ENCODE measurements around the gene GNAQ.

DNA sequence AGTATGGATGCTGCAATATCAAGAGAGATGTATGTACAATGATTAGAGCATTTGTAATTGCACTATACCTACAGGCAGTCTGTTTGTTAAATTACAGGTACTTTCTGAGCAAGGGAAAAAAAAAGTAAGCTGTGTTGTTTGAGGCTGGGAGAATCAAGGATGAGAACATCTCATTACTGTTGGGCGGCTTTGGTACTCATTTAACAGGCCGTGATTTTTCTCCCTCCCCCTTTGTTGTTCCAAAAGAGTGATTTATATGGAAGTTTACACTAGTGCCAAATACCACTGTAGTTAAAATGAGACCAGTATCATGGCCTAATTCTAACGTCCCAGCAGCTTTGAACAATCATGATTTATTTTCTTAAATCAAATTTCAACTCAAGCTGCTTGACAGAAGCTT lies 312.3 kb downstream of the GNAQ start:
- TF ChIP-seq, protein P1, sequence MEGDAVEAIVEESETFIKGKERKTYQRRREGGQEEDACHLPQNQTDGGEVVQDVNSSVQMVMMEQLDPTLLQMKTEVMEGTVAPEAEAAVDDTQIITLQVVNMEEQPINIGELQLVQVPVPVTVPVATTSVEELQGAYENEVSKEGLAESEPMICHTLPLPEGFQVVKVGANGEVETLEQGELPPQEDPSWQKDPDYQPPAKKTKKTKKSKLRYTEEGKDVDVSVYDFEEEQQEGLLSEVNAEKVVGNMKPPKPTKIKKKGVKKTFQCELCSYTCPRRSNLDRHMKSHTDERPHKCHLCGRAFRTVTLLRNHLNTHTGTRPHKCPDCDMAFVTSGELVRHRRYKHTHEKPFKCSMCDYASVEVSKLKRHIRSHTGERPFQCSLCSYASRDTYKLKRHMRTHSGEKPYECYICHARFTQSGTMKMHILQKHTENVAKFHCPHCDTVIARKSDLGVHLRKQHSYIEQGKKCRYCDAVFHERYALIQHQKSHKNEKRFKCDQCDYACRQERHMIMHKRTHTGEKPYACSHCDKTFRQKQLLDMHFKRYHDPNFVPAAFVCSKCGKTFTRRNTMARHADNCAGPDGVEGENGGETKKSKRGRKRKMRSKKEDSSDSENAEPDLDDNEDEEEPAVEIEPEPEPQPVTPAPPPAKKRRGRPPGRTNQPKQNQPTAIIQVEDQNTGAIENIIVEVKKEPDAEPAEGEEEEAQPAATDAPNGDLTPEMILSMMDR (IDR thresholded peaks at IDR 0.05) = no peak
- TF ChIP-seq POLR2A (IDR thresholded peaks at IDR 0.05) = no peak

All from body of pancreas (tissue), 4 donors.